Esophagus squamous epithelium (tissue), 4 donors: ENCODE results near the gene ASPDH.

Experiments
- CTCF ChIP-seq, 6 experiments: fragments of 450-650 bp in 4 of 6; fragments of 200-600 bp in 2 of 6; sonication (generic) in 2 of 6; IDR thresholded peaks; one replicate each; pipeline ENCODE4 v1.5.1; 2016 to 2019; ENCODE audit warnings: antibody characterized with exemption in 6 of 6, mild to moderate bottlenecking in 4 of 6, moderate library complexity in 4 of 6
- POLR2A ChIP-seq, 4 donors: fragments of 450-650 bp; IDR thresholded peaks; one replicate each; pipeline ENCODE4 v1.6.1; 2017; ENCODE audit warnings: antibody characterized with exemption in 4 of 4, mild to moderate bottlenecking in 4 of 4, moderate library complexity in 3 of 4

GRCh38 chr19:50464348-50464747 is 49.4 kb downstream of the ASPDH start:
- TF ChIP-seq CTCF (IDR thresholded peaks at IDR 0.05) = no peak
- TF ChIP-seq POLR2A (IDR thresholded peaks at IDR 0.05) = no peak
